ENCODE data around the gene TPGS2. TPM values are rescaled to one million over a fixed set of nuclear protein-coding genes. Genes with fewer than 3 reads are reported as not detected.

Gene TPGS2
- total and polyA plus RNA-seq, 3 donors from 2014 or later = 338 to 628 (median 546) TPM

- Histone ChIP-seq H3K4me3 (no peak overlapping the region), H3K27me3 (no peaks in the 10 kb centered on the region), H3K27ac (no peak overlapping the region), H3K9me3 (no peaks in the 10 kb centered on the region), H3K4me1 (no peaks in the 10 kb centered on the region), H3K36me3 (ENCODE audit: low read depth, missing control alignments) (no peaks in the 10 kb centered on the region)
- peak; percentile 61 to 66 (median 63) for TF ChIP-seq CTCF (IDR thresholded peaks at IDR 0.05)
- no peak for TF ChIP-seq POLR2A (IDR thresholded peaks at IDR 0.05)
- no peak for DNase-seq
- intact Hi-C loops (cut with DNase I; ENCODE audit: low total_unique reads) = loop anchor here (5.0 kb wide), 1 partner anchor 70 kb away; no protein-coding TSS in a partner anchor
- WGBS, 2 donors = 10 to 33% methylated on average over 1 of the region's 1 CpG
These were observed 71.7 kb downstream of the TPGS2 start for GRCh38 chr18:36757081-36757480.

DNA sequence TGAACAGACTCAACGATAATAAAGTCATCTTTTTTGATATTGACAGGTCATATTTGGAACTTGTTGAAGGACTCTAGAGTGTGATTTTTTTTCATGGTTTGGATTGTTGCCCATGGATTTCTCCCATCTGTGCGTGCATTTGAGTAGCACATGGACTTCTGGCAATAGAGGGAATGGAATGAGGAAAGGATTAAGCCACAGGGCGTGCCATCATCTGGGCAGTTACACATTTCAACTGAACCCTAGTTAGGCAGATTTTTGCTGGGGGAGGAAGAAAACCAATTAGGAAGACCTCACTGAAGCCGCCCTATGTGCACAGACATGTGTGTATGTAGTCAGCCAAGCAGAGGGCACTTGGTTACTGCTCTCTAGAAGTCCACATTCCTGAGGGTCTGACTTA lies 72.6 kb downstream of the TPGS2 start:
- Histone ChIP-seq H3K27ac (no peak overlapping the region), H3K36me3 (ENCODE audit: low read depth, missing control alignments) (no peaks in the 10 kb centered on the region), H3K27me3 (no peaks in the 10 kb centered on the region), H3K4me3 (no peak overlapping the region), H3K9me3 (no peaks in the 10 kb centered on the region), H3K4me1 (no peaks in the 10 kb centered on the region)
- intact Hi-C loops (cut with DNase I; ENCODE audit: low total_unique reads) = loop anchor here (5.0 kb wide), 1 partner anchor 69 kb away; no protein-coding TSS in a partner anchor
- WGBS, 2 donors = 73 to 81% methylated on average over 4 of the region's 4 CpGs
- DNase-seq = no peak
- no peak for TF ChIP-seq POLR2A (IDR thresholded peaks at IDR 0.05)
- TF ChIP-seq CTCF (IDR thresholded peaks at IDR 0.05) = no peak

GRCh38 chr18:36752929-36753865 lies 75.6 kb downstream of the TPGS2 start:
- intact Hi-C loops (cut with DNase I; ENCODE audit: low total_unique reads) = no loop called here
- TF ChIP-seq CTCF (IDR thresholded peaks at IDR 0.05) (no peak), POLR2A (IDR thresholded peaks at IDR 0.05) (no peak)
- Histone ChIP-seq H3K9me3 (no peaks in the 10 kb centered on the region), H3K27ac (no peak overlapping the region), H3K36me3 (ENCODE audit: low read depth, missing control alignments) (no peaks in the 10 kb centered on the region), H3K4me1 (no peaks in the 10 kb centered on the region), H3K27me3 (no peaks in the 10 kb centered on the region), H3K4me3 (no peak overlapping the region)
- no peak for DNase-seq
- 62 to 70% methylated on average over 3 of the region's 3 CpGs for WGBS, 2 donors

DNA sequence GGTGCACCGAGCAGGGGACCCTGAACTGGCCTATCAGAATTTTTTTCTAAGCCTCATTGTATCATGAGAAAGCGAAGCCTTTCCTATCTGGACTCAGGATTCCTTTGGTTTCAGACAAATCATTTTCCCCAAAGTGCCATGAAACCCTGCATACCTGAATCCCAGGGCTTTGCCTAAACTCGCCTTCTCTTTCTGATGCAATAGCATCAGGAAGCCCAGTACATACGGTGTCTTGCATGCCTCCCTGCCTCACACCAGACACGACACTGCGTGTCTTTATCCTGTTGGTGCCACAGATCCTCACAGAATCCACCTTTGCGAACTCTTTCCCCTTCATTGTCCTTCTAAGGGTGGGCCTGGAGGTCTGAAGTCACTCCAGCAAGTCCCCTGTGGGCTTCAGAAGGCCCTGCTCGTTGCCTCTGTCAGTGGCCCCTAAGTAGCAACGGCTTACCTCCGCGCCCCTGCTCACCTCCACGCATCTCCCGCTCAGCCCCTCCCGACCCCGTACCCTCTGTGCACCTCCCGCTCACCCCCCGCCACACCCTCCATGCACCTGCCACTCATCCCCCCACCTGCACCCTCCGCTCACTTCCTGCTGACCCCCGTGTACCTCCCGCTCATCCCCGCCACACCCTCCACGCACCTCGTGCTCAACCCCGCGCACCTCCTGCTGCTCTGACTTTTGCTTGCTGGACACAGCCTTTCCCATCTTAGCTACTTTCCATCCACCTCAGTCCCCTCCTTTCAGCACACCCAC lies 83.4 kb downstream of the TPGS2 start:
- no peaks in the 10 kb centered on the region for H3K36me3 ChIP-seq (ENCODE audit: low read depth, missing control alignments)
- no peaks in the 10 kb centered on the region for H3K27me3 ChIP-seq
- H3K9me3 ChIP-seq = no peaks in the 10 kb centered on the region
- H3K27ac ChIP-seq = no peak overlapping the region
- WGBS, 2 donors = 76 to 92% methylated on average over 23 to 25 of the region's 25 CpGs
- H3K4me3 ChIP-seq = no peak overlapping the region
- intact Hi-C loops (cut with DNase I; ENCODE audit: low total_unique reads) = no loop called here
- TF ChIP-seq POLR2A (IDR thresholded peaks at IDR 0.05) (no peak), CTCF (IDR thresholded peaks at IDR 0.05) (no peak)
- no peaks in the 10 kb centered on the region for H3K4me1 ChIP-seq
- no peak for DNase-seq
